T-helper 17 cell (primary cell): Measurements from ENCODE around the gene RAB38. TPM values are rescaled to one million over a fixed set of nuclear protein-coding genes. Genes with fewer than 3 reads are reported as not detected.

Experiments used
- ATAC-seq: fragments of 150-1000 bp; cut with Tn5 transposase; 2 replicates; pipeline ENCODE4 v1.10.0; 2021; ENCODE audit warnings: mild to moderate bottlenecking, moderate library complexity
- DNase-seq, 3 donors: peaks; one replicate each; pipeline versions ENCODE4 v3.0.0 to v3.0.0-alpha.2; 2020 to 2021
- H3K9me3 ChIP-seq: one replicate; pipeline ENCODE4 v1.7.0; 2013; ENCODE audit warnings: low read length, mild to moderate bottlenecking; ENCODE audit not compliant: control insufficient read depth, poor library complexity, severe bottlenecking
- H3K27ac Mint-ChIP-seq: one replicate; pipeline ENCODE4 v1.8.0; 2022; ENCODE audit warnings: mild to moderate bottlenecking, moderate library complexity, mixed read lengths
- H3K27me3 Mint-ChIP-seq: one replicate; pipeline ENCODE4 v1.8.0; 2022; ENCODE audit warnings: mixed read lengths
- H3K36me3 Mint-ChIP-seq: one replicate; pipeline ENCODE4 v1.8.0; 2022; ENCODE audit warnings: low read depth, mixed read lengths
- H3K4me1 Mint-ChIP-seq: one replicate; pipeline ENCODE4 v1.8.0; 2022; ENCODE audit warnings: mild to moderate bottlenecking, mixed read lengths
- H3K4me3 Mint-ChIP-seq: one replicate; pipeline ENCODE4 v1.8.0; 2022; ENCODE audit warnings: mild to moderate bottlenecking, moderate library complexity, mixed read lengths
- total RNA-seq, 4 donors: library from RNA in 2 of 4; stranded (reverse) in 2 of 4; gene quantifications; one replicate each; pipeline ENCODE4 v1.2.3 and lab custom pipeline; 2022 to 2026

The RAB38 gene
- total RNA-seq, 2 donors from 2014 or later, result 1.0 to 2.2 TPM

DNA sequence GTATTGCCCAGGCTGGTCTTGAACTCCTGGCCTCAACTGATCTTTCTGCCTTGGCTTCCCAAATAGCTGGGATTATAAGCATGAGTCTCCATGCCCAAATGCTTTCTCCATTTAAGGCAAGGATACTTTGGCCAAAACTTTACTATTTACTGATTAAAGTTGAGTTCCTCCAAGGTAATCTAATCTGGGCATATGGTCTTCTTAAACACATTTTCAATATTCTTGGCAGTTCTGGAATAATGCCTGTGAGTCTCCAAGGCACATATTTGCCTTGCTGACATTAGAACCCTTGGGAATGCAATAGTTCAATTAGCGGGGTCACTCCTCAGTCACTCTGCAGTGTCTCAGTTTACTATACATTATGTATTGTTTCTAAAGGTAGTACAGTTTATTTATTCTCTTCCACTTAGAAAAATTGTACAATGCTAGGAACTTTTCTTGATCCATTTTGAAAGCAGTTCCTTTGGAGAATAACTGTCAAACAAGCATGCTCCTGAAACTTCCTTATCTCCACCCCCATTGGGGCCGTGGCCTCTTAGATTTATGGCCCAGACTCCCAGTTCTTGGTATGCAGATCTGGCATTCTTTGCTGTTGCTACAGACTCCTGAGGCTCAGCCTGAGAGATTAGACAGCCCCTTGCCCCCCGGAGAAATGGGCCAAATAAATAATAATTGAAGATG is 13.1 kb upstream of the RAB38 start:
- Mint-ChIP-seq H3K27ac (no peak overlapping the region), H3K4me1 (no peaks in the 10 kb centered on the region), H3K27me3 (no peaks in the 10 kb centered on the region), H3K36me3 (peaks cover 2% of the 10 kb centered on the region), H3K4me3 (no peak overlapping the region)
- H3K9me3 ChIP-seq, result no peaks in the 10 kb centered on the region
- DNase-seq (no peak), ATAC-seq (no peak)

DNA sequence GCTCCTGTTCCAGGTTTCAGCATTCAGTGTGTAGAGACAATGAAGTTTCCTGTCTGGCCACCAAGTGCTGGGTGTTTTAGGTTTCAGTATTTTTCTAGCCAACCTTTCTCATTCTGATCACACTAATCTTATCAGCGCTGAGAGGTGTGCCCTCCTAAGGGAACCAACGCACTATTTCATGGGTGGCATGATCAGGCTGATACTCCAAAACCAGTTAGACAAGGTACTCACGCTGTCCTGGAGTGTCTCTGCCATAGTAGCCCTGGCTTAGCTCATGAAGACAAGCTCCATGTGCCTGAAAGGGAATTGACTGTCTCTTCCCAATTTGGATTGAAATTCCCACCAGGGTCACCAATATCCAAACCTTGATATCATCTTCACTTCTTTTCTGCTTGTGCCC is 8.0 kb upstream of the RAB38 start:
- DNase-seq (no peak), ATAC-seq (no peak)
- H3K27me3 Mint-ChIP-seq, result no peaks in the 10 kb centered on the region
- no peak overlapping the region for H3K4me3 Mint-ChIP-seq
- peaks cover 2% of the 10 kb centered on the region for H3K36me3 Mint-ChIP-seq
- no peaks in the 10 kb centered on the region for H3K9me3 ChIP-seq
- H3K4me1 Mint-ChIP-seq, result no peaks in the 10 kb centered on the region
- H3K27ac Mint-ChIP-seq, result no peak overlapping the region

DNA sequence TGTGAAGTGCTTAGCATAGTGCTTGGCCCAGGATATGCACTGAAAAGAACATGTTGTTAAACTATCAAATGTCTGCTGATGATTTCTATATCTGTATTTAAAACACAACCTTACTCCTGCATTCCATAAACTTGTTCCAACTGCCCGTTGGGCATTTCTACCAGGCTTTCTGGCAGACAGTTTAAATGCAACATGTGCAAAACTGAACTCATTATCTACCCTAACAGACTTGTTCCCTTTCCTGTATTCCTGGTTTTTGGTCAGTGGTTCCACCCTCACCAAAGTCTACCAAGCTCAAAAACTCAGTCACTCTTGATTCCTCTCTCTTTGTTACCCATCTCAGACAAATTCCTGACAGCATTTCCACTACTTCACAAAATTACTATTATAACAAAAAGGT is 6.5 kb upstream of the RAB38 start:
- no peak for ATAC-seq

DNA sequence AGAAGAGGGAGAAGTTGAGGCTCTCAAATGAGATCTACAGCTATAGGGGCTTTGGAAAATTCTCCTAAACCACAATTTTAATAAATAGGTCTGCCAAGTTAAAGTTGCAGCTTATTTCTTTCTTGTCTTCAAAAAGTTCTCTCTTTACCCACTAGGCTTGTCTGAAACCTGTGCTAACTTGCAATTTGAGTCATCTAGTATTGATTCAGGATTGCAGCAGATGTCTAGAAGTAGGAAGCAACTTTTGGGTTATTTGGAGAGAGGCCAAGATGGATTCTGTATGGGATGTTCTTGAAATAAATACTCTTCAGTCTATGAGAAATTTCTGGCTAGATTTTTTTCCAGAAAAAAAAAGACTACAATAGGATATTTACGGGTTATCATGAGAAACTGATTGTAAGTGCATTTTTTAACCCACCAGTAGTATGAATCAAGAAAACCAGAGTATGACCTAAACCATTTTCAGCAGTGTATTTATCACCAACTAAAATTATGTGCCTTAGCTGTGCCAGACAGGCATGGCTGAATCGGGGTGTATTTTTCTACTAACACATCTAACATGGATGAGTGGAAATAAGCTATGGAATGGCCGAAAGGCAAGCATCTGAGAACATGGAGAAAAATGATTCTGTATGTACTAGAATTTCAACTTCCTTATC is 4.9 kb upstream of the RAB38 start:
- Mint-ChIP-seq H3K27ac (no peak overlapping the region), H3K27me3 (no peaks in the 10 kb centered on the region), H3K4me1 (no peaks in the 10 kb centered on the region), H3K36me3 (peaks cover 2% of the 10 kb centered on the region), H3K4me3 (no peak overlapping the region)
- H3K9me3 ChIP-seq, result no peaks in the 10 kb centered on the region
- DNase-seq (no peak), ATAC-seq (no peak)

More for the DNA sequence above, 6.5 kb upstream of the RAB38 start:
- Mint-ChIP-seq H3K4me3 (no peak overlapping the region), H3K36me3 (peaks cover 2% of the 10 kb centered on the region), H3K27me3 (no peaks in the 10 kb centered on the region), H3K27ac (no peak overlapping the region), H3K4me1 (no peaks in the 10 kb centered on the region)
- DNase-seq, result no peak
- no peaks in the 10 kb centered on the region for H3K9me3 ChIP-seq

DNA sequence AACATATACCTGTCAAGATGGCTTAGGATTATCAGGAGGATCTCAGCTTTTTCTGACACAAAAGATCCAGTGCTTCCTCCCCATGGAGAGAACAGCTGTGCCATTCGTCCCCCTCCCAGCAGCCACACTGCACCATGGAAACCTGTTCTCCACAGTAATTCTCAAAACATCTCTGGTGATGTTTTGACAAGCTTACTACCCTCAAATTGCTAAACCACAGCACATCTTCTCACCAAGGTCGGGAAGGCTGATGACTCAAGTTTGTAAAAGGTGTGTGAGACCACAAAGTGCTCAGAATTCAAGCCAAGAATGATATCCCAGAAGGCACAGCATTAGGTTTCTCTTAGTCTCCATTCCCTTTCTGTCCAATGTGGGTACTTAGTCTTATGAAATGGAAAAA is 3.9 kb upstream of the RAB38 start:
- no peaks in the 10 kb centered on the region for H3K9me3 ChIP-seq
- DNase-seq (no peak), ATAC-seq (no peak)
- Mint-ChIP-seq H3K36me3 (peaks cover 2% of the 10 kb centered on the region), H3K4me3 (no peak overlapping the region), H3K27me3 (peaks cover 6% of the 10 kb centered on the region), H3K27ac (no peak overlapping the region), H3K4me1 (peaks cover 5% of the 10 kb centered on the region)

DNA sequence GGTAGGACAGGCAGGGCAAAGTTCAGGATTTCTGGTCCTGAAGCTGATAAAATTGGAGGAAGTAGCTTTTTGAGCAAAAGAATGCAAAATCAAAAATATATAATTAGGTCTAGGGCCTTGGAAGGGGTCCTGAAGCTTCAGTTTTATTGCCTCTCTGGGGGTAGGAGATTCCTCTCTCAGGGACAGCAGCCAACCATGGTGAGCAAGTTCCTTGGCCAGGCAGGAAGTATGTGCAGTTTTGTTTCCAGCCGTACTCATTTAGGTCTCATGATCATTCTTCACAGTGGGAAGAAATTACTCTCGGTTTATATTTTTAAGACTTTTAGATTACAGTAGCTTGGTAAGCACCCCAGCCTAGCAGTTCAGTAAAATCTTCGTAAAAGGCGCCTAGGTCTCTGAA is 2.9 kb upstream of the RAB38 start:
- H3K9me3 ChIP-seq, result no peaks in the 10 kb centered on the region
- H3K4me3 Mint-ChIP-seq, result no peak overlapping the region
- no peaks in the 10 kb centered on the region for H3K36me3 Mint-ChIP-seq
- ATAC-seq, result no peak
- DNase-seq, result no peak
- peaks cover 6% of the 10 kb centered on the region for H3K27me3 Mint-ChIP-seq
- peaks cover 5% of the 10 kb centered on the region for H3K4me1 Mint-ChIP-seq
- H3K27ac Mint-ChIP-seq, result no peak overlapping the region

DNA sequence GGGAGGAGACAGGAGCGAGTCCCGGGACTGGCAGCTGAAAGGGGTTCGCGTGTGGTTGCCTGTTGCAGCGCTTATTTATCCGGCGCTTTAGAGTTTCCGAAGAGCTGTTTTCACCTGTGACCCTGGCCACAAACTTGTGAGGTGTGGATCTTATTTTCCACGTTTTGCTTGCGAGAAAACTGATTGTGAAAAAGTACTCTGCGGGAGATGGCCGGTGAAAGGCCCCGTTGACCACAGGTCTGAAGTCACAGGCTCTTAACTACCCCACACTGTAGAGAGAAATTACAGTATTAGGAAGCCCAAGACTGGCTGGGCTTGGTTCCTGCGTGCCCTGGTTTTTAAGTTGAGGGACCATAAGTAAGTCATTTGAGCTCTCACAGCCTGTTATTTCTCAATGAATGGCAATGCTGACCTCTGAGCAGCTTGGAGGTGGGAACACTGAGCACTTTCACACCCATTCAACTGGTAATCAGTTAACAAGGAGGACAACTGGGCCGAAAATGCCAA is 379 bp upstream of the RAB38 start:
- DNase-seq, result no peak
- Mint-ChIP-seq H3K36me3 (no peaks in the 10 kb centered on the region), H3K4me1 (peaks cover 5% of the 10 kb centered on the region), H3K4me3 (no peak overlapping the region), H3K27me3 (peaks cover 6% of the 10 kb centered on the region), H3K27ac (no peak overlapping the region)
- no peaks in the 10 kb centered on the region for H3K9me3 ChIP-seq
- ATAC-seq, result no peak

DNA sequence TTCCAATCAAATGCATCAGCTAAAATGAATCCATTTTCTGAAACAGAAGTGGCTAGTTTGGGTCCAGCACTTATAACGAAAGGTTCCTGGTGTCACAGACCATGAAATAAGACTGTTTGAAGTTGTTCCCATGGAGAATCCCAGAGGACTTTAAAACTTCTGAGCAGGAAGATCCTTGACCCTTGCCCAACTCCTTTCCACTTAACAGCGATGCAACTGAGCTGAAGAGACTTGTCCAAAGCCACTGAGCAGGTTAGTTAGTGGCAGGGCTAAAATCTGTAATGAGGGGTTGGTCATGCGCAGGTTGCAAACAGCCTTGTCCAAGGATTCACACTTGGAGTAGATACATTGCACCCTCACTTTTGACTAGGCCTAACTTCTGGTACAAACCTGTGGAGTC is 1.3 kb downstream of the RAB38 start:
- ATAC-seq, result no peak
- no peaks in the 10 kb centered on the region for H3K9me3 ChIP-seq
- no peak for DNase-seq
- Mint-ChIP-seq H3K4me1 (peaks cover 5% of the 10 kb centered on the region), H3K27me3 (peaks cover 6% of the 10 kb centered on the region), H3K36me3 (no peaks in the 10 kb centered on the region), H3K4me3 (peak overlapping the region; percentile 79), H3K27ac (no peak overlapping the region)

DNA sequence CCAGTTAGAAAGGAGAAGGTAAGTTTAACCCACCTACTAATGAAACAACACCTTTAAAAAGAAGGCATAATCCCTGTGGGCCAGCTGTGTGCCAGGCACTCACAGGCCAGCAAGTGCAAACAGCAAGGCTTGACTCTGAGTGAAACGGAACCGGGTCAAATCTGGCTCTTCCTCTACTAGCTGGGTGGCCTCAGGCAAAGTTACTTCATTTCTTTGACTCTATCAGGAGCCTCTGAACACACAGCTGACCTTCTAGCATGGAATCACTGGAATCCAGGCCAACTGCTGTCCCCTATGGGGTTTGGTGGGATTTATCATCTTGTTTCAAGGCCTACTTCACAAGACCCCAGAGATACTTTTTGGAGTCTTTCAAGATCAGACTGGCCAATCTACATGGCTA is 3.3 kb downstream of the RAB38 start:
- Mint-ChIP-seq H3K27me3 (peaks cover 6% of the 10 kb centered on the region), H3K4me3 (no peak overlapping the region), H3K4me1 (peaks cover 7% of the 10 kb centered on the region), H3K36me3 (no peaks in the 10 kb centered on the region), H3K27ac (no peak overlapping the region)
- H3K9me3 ChIP-seq, result no peaks in the 10 kb centered on the region
- ATAC-seq (no peak), DNase-seq (no peak)

DNA sequence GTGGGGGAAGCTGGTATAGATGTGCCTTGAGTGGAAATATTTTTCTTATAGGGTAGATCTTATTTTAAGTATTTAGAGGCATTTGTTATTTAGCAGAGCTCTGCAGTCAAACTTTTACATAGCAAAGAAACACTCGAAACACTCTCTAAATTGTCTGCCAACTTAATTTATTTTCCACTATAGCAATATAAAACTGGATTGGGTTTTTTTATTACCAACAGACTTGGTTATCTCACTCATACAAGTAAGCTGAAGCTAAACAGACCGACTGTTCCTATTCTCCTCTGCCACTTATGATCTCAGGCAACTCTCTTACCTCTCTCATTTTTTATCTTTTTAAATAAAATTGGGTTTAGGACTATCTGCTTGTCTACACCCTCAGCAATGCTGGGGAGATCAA is 4.6 kb downstream of the RAB38 start:
- no peak for ATAC-seq
- H3K36me3 Mint-ChIP-seq, result no peaks in the 10 kb centered on the region
- DNase-seq, result no peak
- H3K9me3 ChIP-seq, result no peaks in the 10 kb centered on the region
- no peak overlapping the region for H3K27ac Mint-ChIP-seq
- peaks cover 6% of the 10 kb centered on the region for H3K27me3 Mint-ChIP-seq
- H3K4me3 Mint-ChIP-seq, result no peak overlapping the region
- peaks cover 7% of the 10 kb centered on the region for H3K4me1 Mint-ChIP-seq

DNA sequence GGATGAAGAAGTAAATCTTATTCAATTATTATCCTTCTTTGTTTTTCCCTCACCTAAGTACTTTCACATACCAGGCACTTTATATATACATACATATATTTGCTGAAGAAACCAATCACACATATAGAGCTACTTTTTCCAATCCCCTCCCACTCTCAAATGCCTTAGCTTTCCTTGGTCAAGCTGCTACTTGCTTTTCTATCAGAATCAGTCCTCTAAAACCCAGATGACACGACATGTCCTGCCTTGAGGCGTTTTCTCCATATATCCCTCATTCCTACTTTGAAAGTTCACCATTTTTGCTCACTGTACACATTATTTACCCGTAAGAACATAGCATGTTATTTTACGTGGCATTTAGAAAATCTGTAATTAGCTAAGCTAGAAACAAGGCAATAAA is 5.4 kb downstream of the RAB38 start:
- H3K4me1 Mint-ChIP-seq, result peaks cover 7% of the 10 kb centered on the region
- H3K36me3 Mint-ChIP-seq, result no peaks in the 10 kb centered on the region
- no peak for ATAC-seq
- no peak overlapping the region for H3K4me3 Mint-ChIP-seq
- no peak overlapping the region for H3K27ac Mint-ChIP-seq
- no peaks in the 10 kb centered on the region for H3K9me3 ChIP-seq
- peaks cover 6% of the 10 kb centered on the region for H3K27me3 Mint-ChIP-seq
- no peak for DNase-seq

DNA sequence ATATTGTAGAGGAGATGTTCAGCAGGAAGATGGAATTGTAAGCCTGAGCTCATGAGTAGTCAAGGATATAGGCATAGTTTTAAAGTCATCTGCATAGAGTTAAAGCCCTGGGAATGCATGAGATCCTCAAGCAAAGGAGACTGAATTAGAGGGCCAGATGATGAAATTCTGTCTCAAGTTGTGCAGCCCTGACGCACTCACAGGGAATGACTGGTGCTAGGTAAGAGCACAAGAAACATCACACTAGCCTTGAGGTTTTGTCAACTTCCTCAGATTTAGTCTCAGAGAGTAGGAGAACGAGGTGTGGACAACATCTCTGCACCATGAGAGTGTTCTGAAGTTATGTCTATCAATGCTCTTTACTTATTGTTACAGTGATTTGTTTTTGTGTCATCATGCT is 5.8 kb downstream of the RAB38 start:
- no peak overlapping the region for H3K4me3 Mint-ChIP-seq
- no peaks in the 10 kb centered on the region for H3K9me3 ChIP-seq
- H3K4me1 Mint-ChIP-seq, result peaks cover 5% of the 10 kb centered on the region
- peaks cover 3% of the 10 kb centered on the region for H3K27me3 Mint-ChIP-seq
- DNase-seq, result no peak
- no peak overlapping the region for H3K27ac Mint-ChIP-seq
- no peak for ATAC-seq
- H3K36me3 Mint-ChIP-seq, result no peaks in the 10 kb centered on the region

DNA sequence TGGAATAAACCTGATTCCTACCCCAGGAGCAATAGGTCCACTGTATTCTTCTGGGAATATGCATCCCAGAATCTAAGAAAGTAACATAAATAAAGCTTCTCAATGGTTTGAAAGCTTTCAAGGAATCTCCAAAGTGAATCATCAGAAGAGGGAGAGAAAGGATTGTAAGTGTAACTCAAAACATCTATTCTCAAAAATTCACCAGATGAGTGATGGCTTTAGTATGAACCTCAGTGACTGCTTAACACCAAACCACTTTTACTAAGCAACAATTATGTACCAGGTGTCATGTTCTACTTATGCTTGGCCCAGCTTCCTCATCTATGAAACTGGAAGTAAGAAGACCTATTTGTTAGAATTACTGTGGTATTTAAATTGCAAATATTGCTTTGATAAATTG is 7.4 kb downstream of the RAB38 start:
- ATAC-seq (no peak), DNase-seq (no peak)
- H3K4me3 Mint-ChIP-seq, result no peak overlapping the region
- H3K36me3 Mint-ChIP-seq, result no peaks in the 10 kb centered on the region
- peaks cover 2% of the 10 kb centered on the region for H3K4me1 Mint-ChIP-seq
- no peaks in the 10 kb centered on the region for H3K27me3 Mint-ChIP-seq
- H3K9me3 ChIP-seq, result no peaks in the 10 kb centered on the region
- H3K27ac Mint-ChIP-seq, result no peak overlapping the region
